Loucy (cell line): ENCODE measurements around the gene INPP4B.
"Not testable (repeated sequence)": the region's sequence is repeated elsewhere in the genome, so short reads cannot be mapped to it uniquely, and the experiment has no call there.

ENCODE experiments used
- H2AFZ ChIP-seq: fragments of 200-600 bp; sonication (generic); 2 replicates; pipeline ENCODE4 v1.6.0; 2016; ENCODE audit warnings: antibody characterized with exemption, mild to moderate bottlenecking, low read length, moderate library complexity
- H3F3A ChIP-seq: fragments of 200-600 bp; 2 replicates; pipeline ENCODE4 v1.6.0; 2016; ENCODE audit warnings: antibody characterized with exemption, low read depth, mild to moderate bottlenecking
- H3K27me3 ChIP-seq: fragments of 200-600 bp; sonication (generic); 2 replicates; pipeline ENCODE4 v1.6.1; 2014; ENCODE audit warnings: low read length, mild to moderate bottlenecking; ENCODE audit not compliant: insufficient read depth, poor library complexity, severe bottlenecking
- H3K36me3 ChIP-seq: fragments of 200-600 bp; sonication (generic); 2 replicates; pipeline ENCODE4 v1.6.1; 2016; ENCODE audit warnings: low read length; ENCODE audit not compliant: insufficient read depth
- H3K4me1 ChIP-seq: fragments of 200-600 bp; sonication (generic); 2 replicates; pipeline ENCODE4 v1.5.1; 2014; ENCODE audit warnings: low read length, mild to moderate bottlenecking; ENCODE audit not compliant: insufficient read depth, poor library complexity, severe bottlenecking
- H3K4me2 ChIP-seq: fragments of 200-600 bp; sonication (generic); 2 replicates; pipeline ENCODE4 v1.6.0; 2014; ENCODE audit warnings: antibody characterized with exemption, low read length, low read depth, mild to moderate bottlenecking; ENCODE audit not compliant: poor library complexity, severe bottlenecking
- H3K4me3 ChIP-seq: fragments of 200-600 bp; sonication (generic); 2 replicates; pipeline ENCODE4 v1.5.1; 2014; ENCODE audit warnings: low read length, mild to moderate bottlenecking, mixed read lengths; ENCODE audit not compliant: poor library complexity, severe bottlenecking
- H3K79me2 ChIP-seq: fragments of 200-600 bp; sonication (generic); 2 replicates; pipeline ENCODE4 v1.6.1; 2014; ENCODE audit warnings: low read length; ENCODE audit not compliant: insufficient read depth
- H3K9ac ChIP-seq: fragments of 200-600 bp; sonication (generic); 2 replicates; pipeline ENCODE4 v1.6.0; 2014; ENCODE audit warnings: mild to moderate bottlenecking, low read depth, low read length, moderate library complexity; ENCODE audit not compliant: poor library complexity, severe bottlenecking
- H3K9me2 ChIP-seq: fragments of 200-600 bp; sonication (generic); replicated peaks from 2 replicates; pipeline ENCODE4 v1.6.1; 2016; ENCODE audit warnings: low read depth, low read length, mixed read lengths
- H3K9me3 ChIP-seq: fragments of 200-600 bp; sonication (generic); 2 replicates; pipeline ENCODE4 v1.6.1; 2014; ENCODE audit warnings: mild to moderate bottlenecking, antibody characterized with exemption, low read length, low read depth; ENCODE audit not compliant: insufficient read depth
- H4K20me1 ChIP-seq: fragments of 200-600 bp; sonication (generic); 2 replicates; pipeline ENCODE4 v1.6.0; 2014; ENCODE audit warnings: antibody characterized with exemption, low read length, mild to moderate bottlenecking; ENCODE audit not compliant: insufficient read depth, poor library complexity, severe bottlenecking
- EZH2phosphoT487 ChIP-seq: fragments of 200-600 bp; IDR thresholded peaks from 2 replicates; pipeline ENCODE4 v1.6.1; 2018; ENCODE audit warnings: antibody characterized with exemption, mild to moderate bottlenecking, moderate library complexity, borderline replicate concordance
- TF ChIP-seq, protein P1 (sequence below): fragments of 200-600 bp; sonication (generic); conservative IDR thresholded peaks from 2 replicates; pipeline ENCODE4 v1.5.1; 2014; ENCODE audit warnings: mild to moderate bottlenecking, antibody characterized with exemption, low read length

The INPP4B gene

GRCh38 chr4:142656178-142656577 lies 189.9 kb downstream of the INPP4B start:
- Histone ChIP-seq H3K4me3 (no peak overlapping the region), H3K4me2 (no peak overlapping the region), H3K27me3 (peaks cover 4% of the 10 kb centered on the region), H4K20me1 (no peaks in the 10 kb centered on the region), H3F3A (no peaks in the 10 kb centered on the region), H2AFZ (no peak overlapping the region), H3K9ac (no peak overlapping the region), H3K9me2 (no peaks in the 10 kb centered on the region), H3K79me2 (no peaks in the 10 kb centered on the region), H3K9me3 (peaks cover 47% of the 10 kb centered on the region), H3K4me1 (no peaks in the 10 kb centered on the region), H3K36me3 (no peaks in the 10 kb centered on the region)
- TF ChIP-seq, protein P1, sequence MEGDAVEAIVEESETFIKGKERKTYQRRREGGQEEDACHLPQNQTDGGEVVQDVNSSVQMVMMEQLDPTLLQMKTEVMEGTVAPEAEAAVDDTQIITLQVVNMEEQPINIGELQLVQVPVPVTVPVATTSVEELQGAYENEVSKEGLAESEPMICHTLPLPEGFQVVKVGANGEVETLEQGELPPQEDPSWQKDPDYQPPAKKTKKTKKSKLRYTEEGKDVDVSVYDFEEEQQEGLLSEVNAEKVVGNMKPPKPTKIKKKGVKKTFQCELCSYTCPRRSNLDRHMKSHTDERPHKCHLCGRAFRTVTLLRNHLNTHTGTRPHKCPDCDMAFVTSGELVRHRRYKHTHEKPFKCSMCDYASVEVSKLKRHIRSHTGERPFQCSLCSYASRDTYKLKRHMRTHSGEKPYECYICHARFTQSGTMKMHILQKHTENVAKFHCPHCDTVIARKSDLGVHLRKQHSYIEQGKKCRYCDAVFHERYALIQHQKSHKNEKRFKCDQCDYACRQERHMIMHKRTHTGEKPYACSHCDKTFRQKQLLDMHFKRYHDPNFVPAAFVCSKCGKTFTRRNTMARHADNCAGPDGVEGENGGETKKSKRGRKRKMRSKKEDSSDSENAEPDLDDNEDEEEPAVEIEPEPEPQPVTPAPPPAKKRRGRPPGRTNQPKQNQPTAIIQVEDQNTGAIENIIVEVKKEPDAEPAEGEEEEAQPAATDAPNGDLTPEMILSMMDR: no peak
- no peak for TF ChIP-seq EZH2phosphoT487

DNA sequence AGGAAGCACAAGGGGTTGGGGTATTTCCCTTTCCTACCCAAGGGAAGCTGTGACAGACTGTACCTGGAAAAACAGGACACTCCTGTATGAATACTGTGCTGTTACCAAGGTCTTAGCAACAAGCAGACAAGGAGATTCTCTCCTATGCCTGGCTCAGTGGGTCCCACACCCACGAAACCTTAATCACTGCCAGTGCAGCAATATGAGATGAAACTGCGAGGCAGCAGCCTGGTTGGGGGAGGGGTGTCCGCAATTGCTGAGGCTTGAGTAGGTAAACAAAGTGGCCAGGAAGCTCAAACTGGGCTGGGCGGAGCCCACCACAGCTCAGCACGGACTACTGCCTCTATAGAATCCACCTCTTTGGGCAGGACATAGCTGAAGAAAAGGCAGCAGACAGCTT lies 197.7 kb downstream of the INPP4B start:
- Histone ChIP-seq H3F3A (no peaks in the 10 kb centered on the region), H3K4me2 (no peak overlapping the region), H3K4me3 (no peak overlapping the region), H3K27me3 (no peaks in the 10 kb centered on the region), H3K9ac (no peak overlapping the region), H3K9me2 (no peaks in the 10 kb centered on the region), H3K36me3 (no peaks in the 10 kb centered on the region), H4K20me1 (no peaks in the 10 kb centered on the region), H2AFZ (no peak overlapping the region), H3K79me2 (no peaks in the 10 kb centered on the region), H3K4me1 (no peaks in the 10 kb centered on the region), H3K9me3 (no peaks in the 10 kb centered on the region; the same call in 1 of the 2 replicates)
- TF ChIP-seq, protein P1: no peak
- no peak for TF ChIP-seq EZH2phosphoT487

- peak overlapping the region; percentile 67 for H2AFZ ChIP-seq
- no peaks in the 10 kb centered on the region for H4K20me1 ChIP-seq
- no peaks in the 10 kb centered on the region for H3K4me1 ChIP-seq
- no peaks in the 10 kb centered on the region for H3F3A ChIP-seq
- no peak overlapping the region for H3K9ac ChIP-seq
- no peak overlapping the region for H3K4me2 ChIP-seq
- no peaks in the 10 kb centered on the region for H3K79me2 ChIP-seq
- TF ChIP-seq EZH2phosphoT487: no peak
- TF ChIP-seq, protein P1: no peak
- H3K9me3 ChIP-seq: no peaks in the 10 kb centered on the region; the same call in 1 of the 2 replicates
- H3K36me3 ChIP-seq: no peaks in the 10 kb centered on the region
- no peak overlapping the region for H3K4me3 ChIP-seq
- H3K27me3 ChIP-seq: no peaks in the 10 kb centered on the region
- H3K9me2 ChIP-seq: no peaks in the 10 kb centered on the region
Observed at GRCh38 chr4:142645475-142646108, 200.5 kb downstream of the INPP4B start.

- not testable (repeated sequence) for H2AFZ ChIP-seq, H3K9ac ChIP-seq, H3K79me2 ChIP-seq, H3K27me3 ChIP-seq, H3K4me1 ChIP-seq, H3K4me2 ChIP-seq, H3F3A ChIP-seq, H3K36me3 ChIP-seq, H3K9me3 ChIP-seq, H3K4me3 ChIP-seq, H4K20me1 ChIP-seq, H3K9me2 ChIP-seq
Observed at GRCh38 chr4:142644628-142645027, 201.5 kb downstream of the INPP4B start.
